Breast epithelium (tissue), 3 donors: ENCODE measurements around the gene TMEM214.

ENCODE experiments used
- POLR2A ChIP-seq: fragments of 450-650 bp; IDR thresholded peaks from one replicate; pipeline ENCODE4 v1.6.1; 2016; ENCODE audit warnings: antibody characterized with exemption, mild to moderate bottlenecking, moderate library complexity
- POLR2AphosphoS5 ChIP-seq, 3 donors: sonication (generic); formaldehyde crosslinking; IDR thresholded peaks; one replicate each; pipeline ENCODE4 v1.6.1; 2017; ENCODE audit warnings: antibody characterized with exemption in 3 of 3
- TF ChIP-seq, protein P1 (sequence below), 3 donors: fragments of 450-650 bp; IDR thresholded peaks; one replicate each; pipeline ENCODE4 v1.5.1; 2016 to 2017; ENCODE audit warnings: antibody characterized with exemption in 3 of 3, mild to moderate bottlenecking in 3 of 3, moderate library complexity in 3 of 3

DNA sequence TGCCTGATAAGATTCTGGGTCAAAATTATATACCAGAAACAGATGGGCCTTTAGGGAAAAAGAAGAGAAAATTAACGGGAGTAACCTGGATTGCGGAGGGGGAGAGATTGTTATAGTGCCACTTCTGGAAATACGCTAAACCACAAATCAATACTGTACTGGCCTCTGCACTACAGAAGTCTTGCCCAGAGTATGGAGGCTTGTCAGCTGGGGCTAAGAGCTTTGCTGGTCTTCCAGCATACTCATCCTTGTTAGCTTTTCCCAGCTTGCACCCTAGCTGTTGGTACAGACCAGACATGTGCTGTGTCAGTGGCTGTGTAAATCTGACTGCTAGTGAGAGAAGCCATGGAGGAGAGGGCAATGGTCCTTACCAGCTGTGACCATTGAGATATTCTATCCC is 27.6 kb downstream of the TMEM214 start:
- TF ChIP-seq, protein P1, sequence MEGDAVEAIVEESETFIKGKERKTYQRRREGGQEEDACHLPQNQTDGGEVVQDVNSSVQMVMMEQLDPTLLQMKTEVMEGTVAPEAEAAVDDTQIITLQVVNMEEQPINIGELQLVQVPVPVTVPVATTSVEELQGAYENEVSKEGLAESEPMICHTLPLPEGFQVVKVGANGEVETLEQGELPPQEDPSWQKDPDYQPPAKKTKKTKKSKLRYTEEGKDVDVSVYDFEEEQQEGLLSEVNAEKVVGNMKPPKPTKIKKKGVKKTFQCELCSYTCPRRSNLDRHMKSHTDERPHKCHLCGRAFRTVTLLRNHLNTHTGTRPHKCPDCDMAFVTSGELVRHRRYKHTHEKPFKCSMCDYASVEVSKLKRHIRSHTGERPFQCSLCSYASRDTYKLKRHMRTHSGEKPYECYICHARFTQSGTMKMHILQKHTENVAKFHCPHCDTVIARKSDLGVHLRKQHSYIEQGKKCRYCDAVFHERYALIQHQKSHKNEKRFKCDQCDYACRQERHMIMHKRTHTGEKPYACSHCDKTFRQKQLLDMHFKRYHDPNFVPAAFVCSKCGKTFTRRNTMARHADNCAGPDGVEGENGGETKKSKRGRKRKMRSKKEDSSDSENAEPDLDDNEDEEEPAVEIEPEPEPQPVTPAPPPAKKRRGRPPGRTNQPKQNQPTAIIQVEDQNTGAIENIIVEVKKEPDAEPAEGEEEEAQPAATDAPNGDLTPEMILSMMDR (IDR thresholded peaks at IDR 0.05): no peak
- no peak for TF ChIP-seq POLR2A
- TF ChIP-seq POLR2AphosphoS5 (IDR thresholded peaks at IDR 0.05): no peak
